BE2C (cell line): ENCODE measurements around the gene COL4A1.

Experiments used
- DNase-seq: peaks from one replicate; pipeline ENCODE4 v3.0.0-alpha.2; 2020
- H3K27me3 ChIP-seq: fragments of 250-450 bp; sonication (Bioruptor Pico); 2 replicates; pipeline ENCODE4 v1.5.1; 2020; ENCODE audit warnings: mild to moderate bottlenecking
- H3K36me3 ChIP-seq: fragments of 250-450 bp; sonication (Bioruptor Pico); 2 replicates; pipeline ENCODE4 v1.5.1; 2020; ENCODE audit warnings: mild to moderate bottlenecking
- H3K4me1 ChIP-seq: fragments of 250-450 bp; sonication (Bioruptor Pico); 2 replicates; pipeline ENCODE4 v1.5.1; 2020
- H3K4me3 ChIP-seq: 2 replicates; pipeline ENCODE4 v1.5.1; 2011; ENCODE audit warnings: low read depth, low read length
- H3K9me3 ChIP-seq: fragments of 250-450 bp; sonication (Bioruptor Pico); 2 replicates; pipeline ENCODE4 v1.5.1; 2020
- CTCF ChIP-seq: IDR thresholded peaks from 2 replicates; pipeline ENCODE4 v1.5.1; 2012; ENCODE audit warnings: mild to moderate bottlenecking, low read depth, low read length

COL4A1 gene

GRCh38 chr13:110345266-110345665 is 38.3 kb upstream of the COL4A1 start:
- H3K4me1 ChIP-seq, result no peaks in the 10 kb centered on the region
- H3K27me3 ChIP-seq, result peaks cover 27% of the 10 kb centered on the region; the same call in 1 of the 2 replicates
- no peaks in the 10 kb centered on the region for H3K9me3 ChIP-seq
- H3K4me3 ChIP-seq, result no peak overlapping the region
- DNase-seq, result no peak
- TF ChIP-seq CTCF, result no peak
- H3K36me3 ChIP-seq, result no peaks in the 10 kb centered on the region

- no peak for TF ChIP-seq CTCF
- Histone ChIP-seq H3K4me3 (no peak overlapping the region), H3K4me1 (no peaks in the 10 kb centered on the region), H3K9me3 (no peaks in the 10 kb centered on the region), H3K36me3 (no peaks in the 10 kb centered on the region), H3K27me3 (peaks cover 28% of the 10 kb centered on the region)
- DNase-seq, result no peak
Observed at GRCh38 chr13:110344320-110344719, 37.4 kb upstream of the COL4A1 start.

GRCh38 chr13:110343241-110343865 is 36.4 kb upstream of the COL4A1 start:
- H3K4me3 ChIP-seq, result no peak overlapping the region

GRCh38 chr13:110342474-110342873 is 35.5 kb upstream of the COL4A1 start:
- Histone ChIP-seq H3K9me3 (no peaks in the 10 kb centered on the region), H3K27me3 (peaks cover 28% of the 10 kb centered on the region), H3K36me3 (no peaks in the 10 kb centered on the region), H3K4me3 (no peak overlapping the region), H3K4me1 (no peaks in the 10 kb centered on the region)
- TF ChIP-seq CTCF, result no peak
- DNase-seq, result no peak

More at GRCh38 chr13:110343241-110343865, 36.4 kb upstream of the COL4A1 start:
- H3K36me3 ChIP-seq, result no peaks in the 10 kb centered on the region
- no peaks in the 10 kb centered on the region for H3K4me1 ChIP-seq
- H3K27me3 ChIP-seq, result peaks cover 28% of the 10 kb centered on the region
- H3K9me3 ChIP-seq, result no peaks in the 10 kb centered on the region
- TF ChIP-seq CTCF, result no peak
- no peak for DNase-seq

- no peaks in the 10 kb centered on the region for H3K36me3 ChIP-seq
- TF ChIP-seq CTCF, result no peak
- H3K4me3 ChIP-seq, result no peak overlapping the region
- H3K9me3 ChIP-seq, result no peaks in the 10 kb centered on the region
- no peaks in the 10 kb centered on the region for H3K4me1 ChIP-seq
- H3K27me3 ChIP-seq, result peaks cover 28% of the 10 kb centered on the region
- no peak for DNase-seq
Observed at GRCh38 chr13:110341445-110342244, 34.7 kb upstream of the COL4A1 start.
